B cell (primary cell): ENCODE measurements around the gene MYO16. TPM values are rescaled to one million over a fixed set of nuclear protein-coding genes. Genes with fewer than 3 reads are reported as not detected.

Source experiments
- ATAC-seq: fragments of 200-7000 bp; cut with Tn5 transposase; one replicate; pipeline ENCODE4 v1.10.0; 2021; ENCODE audit warnings: low read depth, mild to moderate bottlenecking, moderate number of reproducible peaks, moderate library complexity
- CTCF ChIA-PET: fragments of 350-600 bp; sonication (Branson Sonifier 250); formaldehyde crosslinking; loops from one replicate; lab custom pipeline; 2021; ENCODE audit warnings: antibody characterized with exemption, inconsistent platforms; lab: Charles Lee
- POLR2A ChIA-PET: fragments of 350-600 bp; sonication (Branson Sonifier 250); formaldehyde crosslinking; loops from one replicate; lab custom pipeline; 2021; ENCODE audit warnings: antibody characterized with exemption; lab: Charles Lee
- DNase-seq: peaks from one replicate; pipeline ENCODE4 v3.0.0; 2013
- H2AFZ ChIP-seq: 2 replicates; pipeline ENCODE4 v1.6.1; 2012; ENCODE audit warnings: mild to moderate bottlenecking, low read depth, low read length; ENCODE audit not compliant: insufficient read depth, poor library complexity, severe bottlenecking
- H3K27ac ChIP-seq, 2 donors: 1 replicate in 1 of 2; 2 replicates in 1 of 2; pipeline ENCODE4 v1.5.1; 2012 to 2013; ENCODE audit warnings: low read length in 2 of 2, mild to moderate bottlenecking in 2 of 2, moderate library complexity in 1 of 2
- H3K27me3 ChIP-seq, 4 experiments: fragments of 200-600 bp in 1 of 4; sonication (generic) in 1 of 4; replicated peaks in 1 of 4; 1 replicate in 2 of 4; 2 replicates in 2 of 4; pipeline versions ENCODE4 v1.6.1 to v1.7.0; 2013 to 2016; ENCODE audit warnings: low read length in 3 of 4, mild to moderate bottlenecking in 2 of 4, mixed read lengths in 1 of 4, moderate library complexity in 1 of 4; ENCODE audit not compliant: insufficient read depth in 4 of 4, control insufficient read depth in 3 of 4; ENCODE audit errors: control extremely low read depth in 1 of 4
- H3K36me3 ChIP-seq, 2 experiments: replicated peaks in 1 of 2; 1 replicate in 1 of 2; 2 replicates in 1 of 2; pipeline versions ENCODE4 v1.6.1 to v1.7.1; 2013; ENCODE audit warnings: low read length in 1 of 2; ENCODE audit not compliant: insufficient read depth in 2 of 2, control insufficient read depth in 1 of 2; ENCODE audit errors: control extremely low read depth in 1 of 2, extremely low read depth in 1 of 2
- H3K4me1 ChIP-seq, 2 donors: fragments of 200-600 bp in 1 of 2; sonication (generic) in 1 of 2; 1 replicate in 1 of 2; 2 replicates in 1 of 2; pipeline versions ENCODE4 v1.5.1 to v1.6.1; 2013 to 2017; ENCODE audit warnings: low read length in 2 of 2; ENCODE audit not compliant: control insufficient read depth in 2 of 2, insufficient read depth in 2 of 2
- H3K4me2 ChIP-seq: replicated peaks from 2 replicates; pipeline ENCODE3; 2012; ENCODE audit warnings: mild to moderate bottlenecking, low read depth, low read length; ENCODE audit not compliant: poor library complexity, severe bottlenecking
- H3K4me3 ChIP-seq, 5 experiments: fragments of 200-600 bp in 1 of 5; sonication (generic) in 1 of 5; 1 replicate in 3 of 5; 2 replicates in 2 of 5; pipeline versions ENCODE4 v1.5.1 to v1.7.0; 2011 to 2016; ENCODE audit warnings: low read length in 4 of 5, mild to moderate bottlenecking in 4 of 5, low read depth in 2 of 5, control low read depth in 1 of 5, moderate library complexity in 1 of 5; ENCODE audit not compliant: insufficient read depth in 1 of 5; ENCODE audit errors: control extremely low read depth in 1 of 5, extremely low read depth in 1 of 5
- H3K79me2 ChIP-seq: fragments of 200-600 bp; sonication (generic); one replicate; pipeline ENCODE4 v1.6.0; 2016; ENCODE audit warnings: low read length; ENCODE audit not compliant: control insufficient read depth, insufficient read depth
- H3K9ac ChIP-seq: fragments of 200-600 bp; sonication (generic); 2 replicates; pipeline ENCODE4 v1.6.1; 2017; ENCODE audit warnings: mild to moderate bottlenecking, low read length, moderate library complexity
- H3K9me3 ChIP-seq, 3 donors: one replicate each; pipeline versions ENCODE4 v1.6.1 to v1.7.1; 2013; ENCODE audit warnings: low read length in 2 of 3; ENCODE audit not compliant: control insufficient read depth in 2 of 3, insufficient read depth in 1 of 3; ENCODE audit errors: control extremely low read depth in 1 of 3
- H4K20me1 ChIP-seq: 2 replicates; pipeline ENCODE4 v1.6.0; 2012; ENCODE audit warnings: mild to moderate bottlenecking, low read length; ENCODE audit not compliant: insufficient read depth, control insufficient read depth, poor library complexity, severe bottlenecking
- H3K27ac Mint-ChIP-seq: one replicate; pipeline ENCODE4 v1.8.0; 2021; ENCODE audit warnings: mixed read lengths
- H3K27me3 Mint-ChIP-seq: one replicate; pipeline ENCODE4 v1.8.0; 2021; ENCODE audit warnings: mixed read lengths
- H3K4me1 Mint-ChIP-seq: one replicate; pipeline ENCODE4 v1.8.0; 2021; ENCODE audit warnings: mixed read lengths
- H3K4me3 Mint-ChIP-seq: one replicate; pipeline ENCODE4 v1.8.0; 2021; ENCODE audit warnings: mixed read lengths
- H3K9me3 Mint-ChIP-seq: one replicate; pipeline ENCODE4 v1.8.0; 2022; ENCODE audit warnings: mixed read lengths; ENCODE audit not compliant: insufficient read depth
- EZH2 ChIP-seq: IDR thresholded peaks from 2 replicates; pipeline ENCODE4 v1.6.1; 2012; ENCODE audit warnings: borderline replicate concordance, low read depth, mild to moderate bottlenecking, moderate library complexity, low read length; ENCODE audit not compliant: insufficient read depth, poor library complexity, severe bottlenecking
- WGBS: methylation state at CpG from one replicate; pipeline ENCODE4 v1.1.5; 2013; ENCODE audit warnings: missing lambda C conversion rate; ENCODE audit not compliant: insufficient coverage; 5-methylcytosine and 5-hydroxymethylcytosine counted together
- intact Hi-C: fragments of 100-400 bp; cut with micrococcal nuclease; formaldehyde crosslinking; loops from one replicate; pipeline ENCODE4 v1.10.0; 2022
- polyA plus RNA-seq: library from polyadenylated mRNA; depleted of rRNA; stranded (reverse); fragments of >200 nt; gene quantifications from 2 replicates; pipeline ENCODE4 v1.2.3, GENCODE V29; 2012
- total RNA-seq, 2 donors: library from RNA; stranded (reverse); fragments of 120-200 nt in 1 of 2; gene quantifications; 1 replicate in 1 of 2; 2 replicates in 1 of 2; pipeline versions ENCODE4 v1.2.3 to v1.2.4, GENCODE V29; 2013 to 2022
- TF ChIP-seq, protein P1 (sequence below): fragments of 200-600 bp; IDR thresholded peaks from one replicate; pipeline ENCODE4 v1.8.0; 2022; ENCODE audit warnings: antibody characterized with exemption, mild to moderate bottlenecking

The MYO16 gene
- total and polyA plus RNA-seq, 2 donors (not counting 1 experiment from before 2014, with no cell fraction given): not detected

- intact Hi-C loops: no loop called here
- no peaks in the 10 kb centered on the region for H4K20me1 ChIP-seq
- no peaks in the 10 kb centered on the region for H3K4me1 ChIP-seq
- no peak overlapping the region for H3K9ac ChIP-seq
- peaks cover 0 to 8% (median 1%) of the 10 kb centered on the region in 4 experiments for H3K27me3 ChIP-seq
- H3K9me3 ChIP-seq: no peaks in the 10 kb centered on the region
- H3K4me1 Mint-ChIP-seq: no peaks in the 10 kb centered on the region
- ATAC-seq (no peak), DNase-seq (no peak)
- TF ChIP-seq, protein P1, sequence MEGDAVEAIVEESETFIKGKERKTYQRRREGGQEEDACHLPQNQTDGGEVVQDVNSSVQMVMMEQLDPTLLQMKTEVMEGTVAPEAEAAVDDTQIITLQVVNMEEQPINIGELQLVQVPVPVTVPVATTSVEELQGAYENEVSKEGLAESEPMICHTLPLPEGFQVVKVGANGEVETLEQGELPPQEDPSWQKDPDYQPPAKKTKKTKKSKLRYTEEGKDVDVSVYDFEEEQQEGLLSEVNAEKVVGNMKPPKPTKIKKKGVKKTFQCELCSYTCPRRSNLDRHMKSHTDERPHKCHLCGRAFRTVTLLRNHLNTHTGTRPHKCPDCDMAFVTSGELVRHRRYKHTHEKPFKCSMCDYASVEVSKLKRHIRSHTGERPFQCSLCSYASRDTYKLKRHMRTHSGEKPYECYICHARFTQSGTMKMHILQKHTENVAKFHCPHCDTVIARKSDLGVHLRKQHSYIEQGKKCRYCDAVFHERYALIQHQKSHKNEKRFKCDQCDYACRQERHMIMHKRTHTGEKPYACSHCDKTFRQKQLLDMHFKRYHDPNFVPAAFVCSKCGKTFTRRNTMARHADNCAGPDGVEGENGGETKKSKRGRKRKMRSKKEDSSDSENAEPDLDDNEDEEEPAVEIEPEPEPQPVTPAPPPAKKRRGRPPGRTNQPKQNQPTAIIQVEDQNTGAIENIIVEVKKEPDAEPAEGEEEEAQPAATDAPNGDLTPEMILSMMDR: no peak
- no peak for TF ChIP-seq EZH2
- no peaks in the 10 kb centered on the region for H3K9me3 Mint-ChIP-seq
- H3K4me3 Mint-ChIP-seq: no peak overlapping the region
- H3K4me3 ChIP-seq: no peak overlapping the region
- H3K79me2 ChIP-seq: no peaks in the 10 kb centered on the region
- ChIA-PET CTCF (no interaction called here), POLR2A (no interaction called here)
- H3K27ac Mint-ChIP-seq: no peak overlapping the region
- 97% methylated on average over 6 of the region's 10 CpGs for WGBS
- no peak overlapping the region for H3K27ac ChIP-seq
- H3K27me3 Mint-ChIP-seq: peaks cover 36% of the 10 kb centered on the region
- no peak overlapping the region for H2AFZ ChIP-seq
- no peaks in the 10 kb centered on the region for H3K36me3 ChIP-seq
- no peak overlapping the region for H3K4me2 ChIP-seq
Observed at GRCh38 chr13:109152941-109153340, 523.5 kb downstream of the MYO16 start.

- no peak overlapping the region for H3K4me3 Mint-ChIP-seq
Observed at GRCh38 chr13:109154146-109154545, 524.7 kb downstream of the MYO16 start.

More at GRCh38 chr13:109154146-109154545, 524.7 kb downstream of the MYO16 start:
- no peak overlapping the region for H3K4me3 ChIP-seq
- no peak overlapping the region for H3K4me2 ChIP-seq
- no peaks in the 10 kb centered on the region for H3K36me3 ChIP-seq
- H3K9ac ChIP-seq: no peak overlapping the region
- DNase-seq: no peak
- no peaks in the 10 kb centered on the region for H3K9me3 Mint-ChIP-seq
- no peak overlapping the region for H3K27ac Mint-ChIP-seq
- TF ChIP-seq EZH2: no peak
- TF ChIP-seq, protein P1: no peak
- no peak overlapping the region for H2AFZ ChIP-seq
- H3K27me3 ChIP-seq: peaks cover 0 to 8% (median 1%) of the 10 kb centered on the region in 4 experiments
- H3K27ac ChIP-seq: no peak overlapping the region
- H3K4me1 ChIP-seq: no peaks in the 10 kb centered on the region
- ChIA-PET POLR2A (no interaction called here), CTCF (no interaction called here)
- H3K27me3 Mint-ChIP-seq: peaks cover 36% of the 10 kb centered on the region
- H4K20me1 ChIP-seq: no peaks in the 10 kb centered on the region
- H3K79me2 ChIP-seq: no peaks in the 10 kb centered on the region
- intact Hi-C loops: no loop called here
- H3K4me1 Mint-ChIP-seq: no peaks in the 10 kb centered on the region
- no peaks in the 10 kb centered on the region for H3K9me3 ChIP-seq
- 79% methylated on average over 4 of the region's 8 CpGs for WGBS
- no peak for ATAC-seq
